Lower leg skin (tissue), 3 donors: ENCODE data around the gene DUSP23.

Source experiments
- CTCF ChIP-seq, 3 donors: fragments of 450-650 bp; IDR thresholded peaks; one replicate each; pipeline ENCODE4 v1.5.1; 2016; ENCODE audit warnings: antibody characterized with exemption in 3 of 3, mild to moderate bottlenecking in 3 of 3, moderate library complexity in 2 of 3
- POLR2A ChIP-seq, 2 donors: fragments of 450-650 bp; IDR thresholded peaks; one replicate each; pipeline ENCODE4 v1.6.1; 2016 to 2017; ENCODE audit warnings: antibody characterized with exemption in 2 of 2, mild to moderate bottlenecking in 1 of 2, moderate library complexity in 1 of 2

DNA sequence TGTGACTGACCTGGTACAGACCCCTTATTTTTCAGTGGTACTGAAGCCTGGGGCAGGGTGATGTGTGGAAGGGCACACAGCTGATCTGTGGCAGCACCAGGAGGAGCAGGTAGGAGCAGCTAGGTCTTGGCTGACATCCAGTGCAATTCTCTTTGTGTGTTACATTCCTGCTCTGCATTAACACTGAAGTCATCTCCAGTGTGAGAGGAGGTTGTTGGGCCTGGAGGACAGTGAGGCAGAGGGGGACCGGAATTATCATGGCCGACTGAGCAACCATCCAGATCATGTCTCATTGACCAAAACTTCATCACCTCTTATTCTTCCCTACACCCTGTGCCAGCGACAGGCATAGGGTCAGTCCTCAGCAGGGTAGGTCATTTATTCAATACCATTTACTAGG lies 47.4 kb downstream of the DUSP23 start:
- TF ChIP-seq CTCF (IDR thresholded peaks at IDR 0.05) (no peak), POLR2A (IDR thresholded peaks at IDR 0.05) (no peak)
